Measurements from ENCODE around the gene CCDC188. TPM values are rescaled to one million over a fixed set of nuclear protein-coding genes. Genes with fewer than 3 reads are reported as not detected.

The CCDC188 gene
- polyA plus RNA-seq, 1 donor, result 1.0 TPM

DNA sequence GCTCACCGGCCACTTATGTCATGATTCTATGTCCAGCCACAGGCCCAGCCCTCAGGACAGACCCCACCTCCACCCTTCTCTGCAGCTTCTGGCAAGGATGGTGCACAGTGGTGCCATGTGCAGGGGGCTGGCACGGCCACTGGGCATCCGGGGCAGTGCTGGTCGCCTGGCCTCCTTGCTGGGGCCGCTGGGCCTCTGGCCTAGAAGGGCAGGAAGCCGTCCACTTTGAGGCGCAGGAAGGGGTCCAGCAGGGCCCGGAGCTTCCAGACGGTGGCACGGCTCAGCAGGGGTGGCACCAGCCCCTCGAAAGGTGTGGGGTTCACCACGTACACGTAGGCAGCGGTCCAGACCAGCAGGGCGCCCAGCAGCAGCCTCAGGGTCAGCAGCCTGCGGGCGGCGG, 2.4 kb downstream of the CCDC188 start:
- DNase-seq, result no peak

DNA sequence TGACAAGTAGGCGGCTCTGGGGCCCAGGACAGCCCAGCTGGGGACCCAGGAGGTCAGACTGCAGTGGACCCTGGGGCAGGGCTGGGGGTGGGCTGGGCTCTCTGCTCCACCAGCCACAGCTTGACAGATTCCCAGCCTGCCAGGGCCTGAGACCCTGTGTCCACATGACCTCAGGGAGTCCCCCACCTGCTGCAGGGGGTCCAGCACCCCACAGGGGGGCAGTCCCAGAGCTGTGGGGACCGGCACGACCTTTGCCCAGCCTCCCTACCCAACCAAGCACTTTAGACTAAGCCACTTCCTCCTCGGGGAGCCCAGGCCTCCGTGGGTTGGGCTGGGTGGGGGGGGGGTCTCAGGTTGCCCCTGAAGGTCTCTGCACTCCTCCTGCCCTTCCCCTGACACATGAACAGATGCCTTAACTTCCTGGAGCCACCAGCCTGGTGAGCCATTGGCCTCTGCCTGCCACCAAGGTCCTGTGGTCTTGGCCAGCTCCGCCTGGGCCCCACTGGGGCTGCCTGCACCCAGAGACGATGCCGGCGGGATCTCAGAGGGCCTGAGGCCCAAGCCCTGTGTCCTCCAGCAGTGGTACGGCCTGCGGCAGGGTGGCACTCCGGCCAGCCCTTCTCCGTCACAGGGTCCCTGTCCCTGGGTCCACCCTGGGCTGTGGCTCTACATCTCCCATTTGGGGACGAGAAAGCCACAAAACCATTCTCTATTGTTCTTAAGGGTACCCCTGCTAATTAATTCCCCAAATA, 3.4 kb downstream of the CCDC188 start:
- DNase-seq, result no peak

DNA sequence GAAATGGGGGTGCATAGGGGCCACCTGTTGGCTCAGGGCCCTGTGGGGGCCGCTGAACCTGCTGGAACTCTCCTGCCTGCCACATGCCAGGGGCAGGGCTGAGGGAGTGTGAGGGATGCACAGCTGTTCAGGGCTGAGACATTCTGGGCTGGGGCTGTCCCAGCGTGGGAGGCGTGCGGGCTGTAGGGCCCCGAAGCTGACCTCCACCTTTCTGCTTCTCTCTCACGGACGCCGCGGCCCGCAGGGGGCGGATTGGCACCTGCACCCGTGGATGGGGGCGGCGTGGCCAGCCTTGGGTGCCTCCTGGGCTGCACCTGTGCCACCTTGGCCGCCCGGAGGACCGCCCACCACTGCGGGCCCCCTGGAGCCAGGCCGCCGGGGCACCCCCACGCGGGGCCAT, 4.1 kb downstream of the CCDC188 start:
- no peak for DNase-seq

DNA sequence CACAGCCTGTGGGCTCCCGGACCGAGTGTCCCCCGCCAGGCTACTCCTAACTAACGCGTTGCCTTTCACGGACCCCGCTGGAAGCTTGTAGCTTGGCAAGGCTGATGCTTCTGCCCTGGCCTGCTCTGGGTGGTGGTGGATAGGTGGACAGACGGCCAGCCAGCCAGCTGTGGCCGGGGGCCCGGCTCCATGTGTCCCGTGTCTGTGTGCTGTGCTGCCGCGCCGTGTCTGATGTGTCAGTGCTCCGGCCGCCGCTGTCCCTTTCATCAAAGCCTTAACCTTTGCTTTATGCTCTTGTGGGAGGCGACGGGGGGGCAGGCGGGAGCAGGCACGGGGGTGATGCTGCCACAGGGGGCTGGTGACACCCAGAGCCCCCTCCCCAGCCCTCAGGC, 5.0 kb downstream of the CCDC188 start:
- no peak for DNase-seq

DNA sequence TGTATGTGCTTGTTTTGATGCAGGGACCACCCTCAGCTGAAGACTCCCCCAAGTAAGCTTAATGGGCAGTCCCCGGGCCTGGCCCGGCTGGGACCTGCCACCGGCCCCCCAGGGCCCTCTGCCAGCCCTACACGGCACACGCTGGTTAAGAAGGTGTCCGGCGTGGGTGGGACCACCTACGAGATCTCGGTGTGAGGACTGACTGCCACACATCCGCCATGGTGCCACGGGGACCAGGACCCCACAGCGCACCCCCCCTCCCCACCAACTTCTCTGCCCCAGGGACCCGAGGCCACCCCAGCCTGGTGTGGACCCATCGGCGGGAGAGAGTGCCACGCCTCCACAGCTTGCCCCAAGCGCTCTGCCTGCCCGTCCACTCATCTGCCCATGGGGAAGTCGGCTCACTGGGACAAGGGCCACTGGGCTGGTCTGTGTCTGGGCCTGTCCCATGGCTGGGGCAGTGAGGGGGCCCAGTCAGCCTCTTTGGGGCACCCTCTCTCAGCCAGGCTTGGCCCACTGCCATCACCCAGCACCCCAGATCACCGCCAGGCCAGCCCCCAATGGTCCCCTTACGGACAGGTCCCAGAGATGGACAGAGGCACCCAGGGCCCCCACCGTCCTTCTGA, 5.5 kb downstream of the CCDC188 start:
- DNase-seq, result no peak

DNA sequence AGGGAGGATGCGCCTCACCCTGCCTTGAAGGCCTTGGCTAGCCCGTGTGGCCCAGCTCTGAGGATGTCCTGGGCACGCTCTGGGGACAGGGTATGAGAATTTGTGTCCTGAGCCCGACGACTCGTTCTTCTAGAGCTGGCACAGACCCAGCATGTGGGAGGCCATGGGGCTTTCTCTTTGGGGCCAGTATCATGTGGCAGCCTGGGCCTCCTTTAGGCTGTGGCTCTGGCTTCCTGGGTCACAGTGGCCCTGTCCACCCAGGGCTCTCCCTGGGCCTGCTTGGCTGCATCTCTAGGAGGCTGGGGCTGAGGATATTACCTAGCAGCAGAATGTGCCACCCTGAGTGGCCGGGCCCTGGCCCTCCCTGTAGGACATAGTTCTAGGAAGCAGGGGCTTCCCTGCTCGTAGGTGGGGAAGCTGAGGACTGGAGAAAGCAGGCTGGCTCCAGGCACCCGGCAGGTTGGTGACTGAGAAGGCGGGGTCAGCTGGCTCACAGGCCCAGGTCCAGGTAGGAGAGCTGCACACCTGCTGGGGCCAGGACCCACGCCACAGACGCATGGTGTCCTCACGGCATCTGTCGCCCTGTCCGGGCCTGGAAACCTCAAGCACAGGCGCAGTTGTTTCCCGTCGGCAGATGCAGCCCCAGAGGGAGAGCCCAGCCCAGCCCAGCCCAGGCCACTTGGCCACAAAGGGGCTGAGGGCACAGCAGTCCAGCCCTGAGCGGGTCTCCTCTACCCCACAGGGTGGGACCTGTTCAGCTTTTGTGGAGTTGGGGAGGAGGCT, 6.8 kb downstream of the CCDC188 start:
- no peak for DNase-seq

DNA sequence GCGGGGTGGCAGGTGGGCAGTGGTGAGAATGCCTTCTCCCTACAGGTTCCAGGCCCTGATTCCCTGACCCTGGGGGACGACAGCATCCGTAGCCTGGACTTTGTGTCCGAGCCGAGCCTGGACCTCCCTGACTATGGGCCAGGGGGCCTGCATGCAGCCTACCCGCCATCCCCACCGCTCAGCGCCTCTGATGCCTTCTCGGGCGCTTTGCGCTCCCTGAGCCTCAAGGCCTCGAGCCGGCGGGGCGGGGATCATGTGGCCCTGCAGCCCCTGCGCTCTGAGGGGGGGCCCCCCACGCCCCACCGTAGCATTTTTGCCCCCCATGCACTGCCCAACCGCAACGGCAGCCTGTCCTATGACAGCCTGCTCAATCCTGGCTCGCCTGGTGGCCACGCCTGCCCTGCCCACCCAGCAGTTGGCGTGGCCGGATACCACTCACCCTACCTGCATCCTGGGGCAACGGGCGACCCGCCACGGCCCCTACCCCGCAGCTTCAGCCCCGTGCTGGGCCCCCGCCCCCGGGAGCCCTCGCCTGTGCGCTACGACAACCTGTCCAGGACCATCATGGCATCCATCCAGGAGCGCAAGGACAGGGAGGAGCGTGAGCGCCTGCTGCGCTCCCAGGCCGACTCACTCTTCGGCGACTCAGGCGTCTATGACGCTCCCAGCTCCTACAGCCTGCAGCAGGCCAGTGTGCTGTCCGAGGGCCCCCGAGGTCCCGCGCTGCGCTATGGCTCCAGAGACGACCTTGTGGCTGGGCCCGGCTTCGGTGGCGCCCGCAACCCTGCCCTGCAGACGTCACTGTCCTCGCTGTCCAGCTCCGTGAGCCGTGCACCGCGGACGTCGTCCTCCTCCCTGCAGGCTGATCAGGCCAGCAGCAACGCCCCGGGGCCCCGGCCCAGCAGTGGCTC, 7.9 kb downstream of the CCDC188 start:
- DNase-seq, result no peak

DNA sequence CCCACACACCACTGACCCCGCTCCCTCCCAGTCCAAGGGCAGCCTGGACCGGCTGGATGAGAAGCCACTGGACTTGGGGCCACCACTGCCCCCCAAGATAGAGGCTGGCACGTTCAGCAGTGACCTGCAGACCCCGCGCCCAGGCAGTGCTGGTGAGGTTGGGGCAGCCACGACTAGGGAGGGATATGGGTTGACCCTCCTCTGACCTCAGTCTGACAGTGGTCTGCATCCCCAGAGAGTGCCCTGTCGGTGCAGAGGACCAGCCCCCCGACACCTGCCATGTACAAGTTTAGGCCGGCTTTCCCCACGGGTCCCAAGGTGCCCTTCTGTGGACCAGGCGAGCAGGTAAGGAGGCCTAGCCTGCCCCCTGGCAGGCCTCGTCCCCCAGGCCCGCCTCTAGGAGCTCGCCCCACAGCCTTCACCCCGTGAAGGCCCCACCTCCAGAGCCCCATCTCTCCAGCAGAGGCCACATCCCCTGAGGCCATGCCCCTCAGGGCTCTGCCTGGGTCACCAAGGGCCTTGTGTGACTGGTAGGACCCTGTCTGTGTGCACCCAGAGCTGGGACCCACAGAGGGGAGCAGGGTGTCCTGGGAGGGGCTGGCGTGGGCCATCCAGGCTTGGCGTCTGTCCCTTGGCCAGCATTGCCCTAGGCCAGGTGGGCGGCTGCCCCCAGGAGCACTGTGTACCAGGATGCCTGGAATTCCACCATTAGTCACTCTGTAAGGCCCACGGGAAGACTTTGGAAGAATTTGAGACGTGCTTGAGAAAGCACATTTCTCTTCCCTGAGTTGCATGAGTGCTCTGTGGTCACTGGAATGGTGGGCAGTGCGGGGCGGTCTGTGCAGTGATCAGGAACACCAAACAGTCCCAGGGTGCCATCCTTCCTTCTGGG, 9.4 kb downstream of the CCDC188 start:
- no peak for DNase-seq

DNA sequence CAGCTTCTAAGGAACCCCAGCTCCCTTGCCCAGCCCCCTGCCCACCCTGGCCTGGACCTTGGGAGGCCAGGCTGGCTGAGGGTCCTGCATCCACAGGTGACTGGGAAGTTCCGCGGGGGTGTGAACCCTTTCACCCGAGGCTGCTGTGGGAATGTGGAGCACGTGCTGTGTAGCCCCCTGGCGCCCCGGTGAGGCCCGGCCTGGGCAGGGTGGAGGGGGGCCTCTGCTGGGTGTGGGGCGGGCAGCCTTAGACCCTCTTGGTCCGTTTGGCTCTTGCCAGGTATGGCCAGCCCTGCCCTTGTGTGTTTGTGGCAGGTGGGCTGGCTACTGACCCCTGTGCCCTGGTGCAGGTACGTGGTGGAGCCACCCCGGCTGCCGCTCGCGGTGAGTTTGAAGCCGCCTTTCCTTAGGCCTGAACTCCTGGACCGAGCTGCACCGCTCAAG, 10.3 kb downstream of the CCDC188 start:
- DNase-seq, result no peak

DNA sequence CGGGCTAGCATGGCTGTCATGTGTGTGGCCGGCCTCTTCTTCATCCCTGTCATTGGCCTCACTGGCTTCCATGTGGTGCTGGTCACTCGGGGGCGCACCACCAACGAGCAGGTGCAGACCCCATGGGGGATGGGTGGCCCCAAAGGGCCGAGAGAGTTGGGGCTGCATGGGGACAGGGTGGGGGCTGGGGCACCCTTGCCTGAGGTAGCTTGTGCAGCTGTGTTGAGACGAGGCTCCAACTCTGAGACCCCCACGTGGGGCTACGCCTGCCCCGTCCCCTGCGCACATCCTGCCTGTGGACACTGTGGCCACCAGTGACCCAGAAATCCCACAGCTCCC, 10.8 kb downstream of the CCDC188 start:
- no peak for DNase-seq

DNA sequence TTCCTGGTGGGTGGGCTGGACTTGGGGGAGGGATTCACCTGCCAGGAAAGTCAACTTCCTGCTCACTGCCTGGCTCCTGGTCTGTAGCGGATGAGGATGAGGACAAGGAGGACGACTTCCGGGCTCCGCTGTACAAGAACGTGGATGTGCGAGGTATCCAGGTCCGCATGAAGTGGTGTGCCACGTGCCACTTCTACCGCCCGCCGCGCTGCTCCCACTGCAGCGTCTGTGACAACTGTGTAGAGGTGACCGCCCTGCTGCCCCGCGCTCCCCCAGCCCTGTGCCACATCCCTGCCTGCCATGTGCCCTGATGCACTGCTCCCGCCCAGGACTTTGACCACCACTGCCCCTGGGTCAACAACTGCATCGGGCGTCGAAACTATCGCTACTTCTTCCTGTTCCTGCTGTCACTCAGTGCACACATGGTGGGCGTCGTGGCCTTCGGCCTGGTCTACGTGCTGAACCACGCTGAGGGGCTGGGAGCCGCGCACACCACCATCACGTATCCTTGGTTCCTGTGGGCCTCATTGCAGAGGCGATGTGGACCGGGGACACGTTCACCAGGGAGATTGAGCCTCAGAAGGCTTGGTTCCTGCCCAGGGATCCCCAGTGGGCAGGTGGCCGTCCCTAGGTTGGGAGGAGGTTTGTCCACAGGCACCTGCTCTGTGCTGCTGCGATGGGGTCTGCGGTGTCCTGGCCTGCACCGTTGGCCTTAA, 11.3 kb downstream of the CCDC188 start:
- no peak for DNase-seq

DNA sequence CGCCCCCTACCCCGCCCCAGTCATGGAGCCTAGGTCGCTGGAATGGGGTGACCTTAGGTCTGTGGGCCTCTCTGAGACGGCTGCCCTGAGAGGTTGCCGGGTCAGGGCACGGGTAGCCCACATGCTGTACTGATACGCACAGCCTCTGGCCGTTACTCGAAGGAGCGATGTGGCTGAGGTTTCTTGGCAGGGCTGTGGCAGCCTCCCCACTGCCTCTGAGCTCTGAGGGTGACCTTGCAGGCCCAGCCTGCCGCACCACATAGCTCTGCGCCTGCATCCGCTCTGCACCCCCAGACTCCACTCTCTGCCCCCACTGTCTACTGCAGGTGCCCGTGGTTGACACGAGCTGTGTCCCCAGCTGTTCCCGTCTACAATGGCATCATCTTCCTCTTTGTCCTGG, 12.0 kb downstream of the CCDC188 start:
- no peak for DNase-seq

DNA sequence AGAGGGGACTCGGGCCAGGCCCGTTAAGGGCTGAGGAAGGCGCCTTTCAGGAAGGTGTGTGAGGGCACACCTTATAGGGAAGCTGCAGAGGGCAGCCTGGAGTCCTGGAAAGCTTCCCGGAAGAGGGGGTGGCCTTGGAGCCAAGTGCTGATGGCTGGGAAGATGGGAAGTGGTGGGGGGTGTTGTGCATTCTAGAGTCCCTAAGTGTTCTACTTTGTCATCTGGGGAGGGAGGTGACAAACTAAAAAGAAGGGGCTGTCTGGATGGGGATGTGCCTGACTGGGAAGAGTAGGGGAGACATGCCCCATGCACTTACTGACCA, 12.5 kb downstream of the CCDC188 start:
- no peak for DNase-seq

DNA sequence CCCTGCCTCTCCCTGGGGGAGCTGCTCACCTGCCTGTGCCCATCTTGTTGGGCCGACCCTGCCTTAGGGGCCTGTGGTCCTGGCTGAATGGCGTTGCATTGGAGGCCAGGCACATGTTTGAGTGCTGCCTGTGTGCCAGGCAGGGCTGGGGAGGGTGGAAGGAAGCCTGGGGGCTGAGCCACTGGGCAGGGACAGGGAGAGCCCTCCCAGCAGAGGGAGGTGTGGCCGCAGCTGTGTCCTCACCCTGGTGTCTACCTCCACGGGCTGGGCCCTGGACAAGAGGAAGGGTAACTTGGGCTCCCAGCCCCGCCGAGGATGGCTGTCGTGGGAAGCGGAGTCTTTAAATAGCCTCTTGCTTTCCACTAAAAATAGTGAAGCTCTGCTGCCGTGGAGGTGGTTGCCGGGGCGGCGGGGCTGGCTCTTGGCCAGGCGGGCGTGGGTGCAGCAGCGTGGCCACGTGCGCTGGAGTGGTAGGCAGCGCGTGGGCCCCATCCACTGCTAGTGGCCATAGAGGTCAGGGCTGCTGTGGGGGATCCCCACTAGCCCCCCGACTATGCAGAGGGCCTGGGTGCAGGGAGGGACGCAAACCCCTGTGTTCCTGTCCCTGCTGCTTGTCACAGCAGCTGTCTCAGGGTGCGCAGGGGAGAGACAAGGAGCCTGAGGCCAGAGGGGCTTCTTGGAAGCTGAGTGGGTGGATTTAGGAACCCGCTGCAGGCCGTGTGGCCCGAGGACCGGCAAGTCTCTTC, 13.0 kb downstream of the CCDC188 start:
- DNase-seq, result no peak

DNA sequence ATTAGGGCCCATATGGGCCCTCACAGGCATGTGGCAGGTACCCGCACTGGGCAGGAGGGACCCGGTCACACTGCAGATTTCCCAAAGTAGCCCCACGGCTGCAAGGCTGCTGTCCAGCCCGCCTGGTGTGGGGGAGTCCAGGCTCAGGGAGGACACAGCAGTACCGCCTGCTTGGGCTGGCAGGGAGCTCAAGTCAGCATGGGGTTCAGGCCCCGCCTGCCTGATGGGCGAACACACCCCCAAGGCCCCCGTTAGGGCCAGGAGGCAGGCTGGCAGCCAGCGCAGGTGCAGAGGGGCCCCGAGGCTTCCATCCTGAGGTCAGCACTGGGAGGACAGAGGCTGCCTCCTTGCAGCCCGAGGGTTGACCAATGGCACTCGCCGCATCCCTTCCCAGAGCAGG, 13.7 kb downstream of the CCDC188 start:
- no peak for DNase-seq

DNA sequence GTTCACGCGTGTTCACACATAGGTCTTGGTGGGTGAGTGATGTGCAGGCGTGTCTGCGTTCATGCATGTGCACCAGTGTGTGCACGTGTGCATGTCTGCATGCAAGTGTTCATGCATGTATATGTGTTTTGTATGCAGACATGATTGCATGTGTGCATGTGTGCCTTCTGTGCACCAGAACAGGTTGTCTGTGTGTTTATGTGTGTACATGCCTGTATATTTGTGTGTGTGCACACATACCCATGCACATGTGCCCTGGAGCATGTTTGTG, 14.3 kb downstream of the CCDC188 start:
- DNase-seq, result no peak

DNA sequence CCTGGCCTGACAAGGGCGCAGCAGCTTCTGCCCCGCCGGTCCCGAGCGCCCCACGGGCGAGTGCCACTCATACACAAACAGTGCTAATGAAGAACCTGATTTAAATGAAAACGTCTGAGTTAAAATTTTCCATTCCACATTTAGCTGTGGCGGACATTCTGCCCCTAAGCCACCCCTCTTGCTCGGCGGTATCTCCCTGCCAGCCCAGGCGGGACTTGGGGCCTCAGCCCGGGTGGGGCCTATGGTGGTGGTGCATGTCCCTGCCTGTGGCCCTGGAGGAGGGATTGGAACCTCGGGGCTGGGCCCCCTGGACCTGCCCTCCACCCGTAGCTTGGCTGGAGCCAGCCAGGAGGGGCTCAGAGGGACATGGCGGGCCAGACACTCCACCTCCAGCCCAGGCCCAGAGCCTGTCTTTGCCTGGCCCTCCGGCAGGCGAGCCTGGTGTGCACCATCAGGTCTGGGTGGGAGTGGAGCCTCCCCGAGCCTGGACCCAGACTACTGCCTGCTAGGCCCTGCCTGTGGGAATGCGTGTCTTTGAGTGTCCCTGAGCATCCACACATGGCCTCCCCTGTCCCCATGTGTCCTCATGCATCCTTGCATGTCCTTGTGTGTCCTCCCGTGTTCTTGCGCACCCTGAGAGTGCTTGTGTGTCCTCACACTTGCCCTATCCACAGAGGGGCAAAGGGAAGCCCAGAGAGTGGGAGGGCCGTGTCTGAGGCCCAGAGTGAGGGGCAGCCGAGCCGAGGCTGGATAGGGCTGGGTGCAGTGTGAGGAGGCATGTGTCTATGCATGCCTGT, 14.9 kb downstream of the CCDC188 start:
- DNase-seq, result no peak

DNA sequence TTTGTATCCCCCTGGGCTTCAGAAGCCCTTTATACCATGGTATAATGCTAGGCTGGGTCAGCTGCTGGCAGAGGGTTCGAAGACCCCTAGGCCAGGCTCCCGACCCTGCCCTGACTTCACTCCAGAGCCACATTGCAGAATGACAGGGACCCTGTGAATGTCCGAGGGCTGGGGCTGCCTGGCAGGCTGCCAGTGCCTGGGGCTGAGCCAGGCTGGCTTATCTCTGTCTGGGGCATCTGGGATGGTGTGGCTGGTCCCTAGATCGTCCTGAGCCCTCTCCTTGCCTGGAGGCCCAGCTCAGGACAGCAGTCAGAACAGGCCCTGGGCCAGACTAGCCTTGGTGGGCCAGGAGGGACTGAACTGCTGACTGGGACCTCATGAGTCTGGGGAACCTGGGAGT, 15.6 kb downstream of the CCDC188 start:
- DNase-seq, result no peak

DNA sequence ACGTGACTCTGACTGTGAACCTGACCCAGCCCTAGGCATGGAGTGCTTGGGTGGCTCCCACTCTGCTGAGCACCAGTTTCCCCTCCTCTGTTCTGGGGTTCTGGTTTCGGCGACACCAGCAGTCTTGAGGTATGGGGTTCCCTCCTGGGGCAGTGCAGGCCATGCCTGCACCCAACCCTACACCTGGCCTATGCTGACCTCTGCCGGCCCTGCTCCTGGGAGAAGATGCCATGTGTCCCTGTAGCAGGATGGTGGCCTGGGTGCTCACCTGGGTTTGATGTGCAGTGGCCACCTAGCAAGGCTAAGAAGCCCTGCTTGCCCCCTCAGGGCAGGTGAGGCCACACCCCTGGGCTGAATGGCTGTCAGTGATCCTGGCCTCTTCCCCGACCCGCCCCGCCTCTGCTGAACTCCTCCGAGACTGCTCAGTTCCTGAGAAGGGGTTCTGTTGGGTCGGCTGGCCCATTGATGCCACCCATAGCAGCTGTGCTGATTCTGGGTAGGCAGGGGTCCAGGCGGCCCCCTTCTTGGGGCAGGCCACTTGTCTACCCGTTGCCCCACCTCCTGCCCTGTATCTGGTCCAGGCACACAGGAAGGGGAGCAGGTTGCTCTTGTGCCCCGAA, 16.8 kb downstream of the CCDC188 start:
- no peak for DNase-seq
